Panc1 (cell line): Measurements from ENCODE around the gene SMIM31. TPM values are rescaled to one million over a fixed set of nuclear protein-coding genes. Genes with fewer than 3 reads are reported as not detected.
A peak's percentile ranks its signal among the peaks of the same experiment; 100 is the strongest.

Experiments used
- ATAC-seq: fragments of 200-7000 bp; cut with Tn5 transposase; 2 replicates; pipeline ENCODE4 v1.9.1; 2020; ENCODE audit warnings: mild to moderate bottlenecking, moderate library complexity
- BruUV-seq: library from RNA; stranded (reverse); fragments of 400-500 nt; replicated peaks from 2 replicates; lab custom pipeline; 2021; lab: Mats Ljungman, UMichigan
- CTCF ChIA-PET: fragments of 300-600 bp; sonication (Branson Sonifier 250); formaldehyde crosslinking; loops from one replicate; lab custom pipeline; 2022; ENCODE audit warnings: antibody characterized with exemption; lab: Charles Lee
- POLR2A ChIA-PET: fragments of 300-600 bp; sonication (Branson Sonifier 250); formaldehyde crosslinking; loops from one replicate; lab custom pipeline; 2022; ENCODE audit warnings: antibody characterized with exemption; lab: Charles Lee
- DNase-seq: peaks from one replicate; pipeline ENCODE4 v3.0.0-alpha.2; 2010; ENCODE audit warnings: low read depth, low spot score
- H3K27ac ChIP-seq: 2 replicates; pipeline ENCODE4 v1.5.1; 2011; ENCODE audit warnings: mild to moderate bottlenecking, low read length, inconsistent platforms
- H3K27me3 ChIP-seq: fragments of 200-500 bp; sonication (Bioruptor generic); 2 replicates; pipeline ENCODE4 v1.6.0; 2014; ENCODE audit warnings: low read length, inconsistent platforms; ENCODE audit not compliant: control insufficient read depth, insufficient read depth
- H3K36me3 ChIP-seq: fragments of 200-500 bp; sonication (Bioruptor generic); 2 replicates; pipeline ENCODE4 v1.5.1; 2014; ENCODE audit warnings: inconsistent platforms, mild to moderate bottlenecking, low read length, moderate library complexity; ENCODE audit not compliant: control insufficient read depth, insufficient read depth
- H3K4me1 ChIP-seq: 2 replicates; pipeline ENCODE4 v1.5.1; 2011; ENCODE audit warnings: inconsistent platforms, mild to moderate bottlenecking, low read length, moderate library complexity; ENCODE audit not compliant: control insufficient read depth, insufficient read depth
- H3K4me3 ChIP-seq, 2 experiments: 2 replicates each; pipeline ENCODE4 v1.5.1; 2011 to 2012; ENCODE audit warnings: low read depth in 2 of 2, low read length in 2 of 2, mild to moderate bottlenecking in 2 of 2, inconsistent platforms in 1 of 2, moderate library complexity in 1 of 2
- H3K9me3 ChIP-seq: fragments of 200-500 bp; sonication (Bioruptor generic); 2 replicates; pipeline ENCODE4 v1.5.1; 2014; ENCODE audit warnings: low read depth, mild to moderate bottlenecking, inconsistent platforms, low read length, moderate library complexity; ENCODE audit not compliant: control insufficient read depth, insufficient read depth
- CTCF ChIP-seq: fragments of 450-650 bp; IDR thresholded peaks from 2 replicates; pipeline ENCODE4 v1.5.1; 2017; ENCODE audit warnings: mild to moderate bottlenecking
- POLR2AphosphoS5 ChIP-seq: IDR thresholded peaks from 2 replicates; pipeline ENCODE4 v1.6.1; 2012; ENCODE audit warnings: mild to moderate bottlenecking, low read depth, low read length, moderate library complexity
- REST ChIP-seq, 2 experiments: IDR thresholded peaks; 2 replicates each; pipeline ENCODE4 v1.6.1; 2011 to 2012; ENCODE audit warnings: low read depth in 2 of 2, control low read depth in 1 of 2, low read length in 1 of 2, mild to moderate bottlenecking in 1 of 2, moderate library complexity in 1 of 2; ENCODE audit not compliant: insufficient read depth in 1 of 2
- SIN3A ChIP-seq: IDR thresholded peaks from 2 replicates; pipeline ENCODE4 v1.6.1; 2012; ENCODE audit warnings: low read depth, mild to moderate bottlenecking, low read length, moderate library complexity, borderline replicate concordance; ENCODE audit not compliant: insufficient read depth
- TCF7L2 ChIP-seq: IDR thresholded peaks from 2 replicates; pipeline ENCODE4 v1.6.1; 2011; ENCODE audit warnings: mild to moderate bottlenecking, low read depth, low read length, inconsistent platforms
- in situ Hi-C: cut with HindIII; loops from 2 replicates; pipeline ENCODE4 v1.10.0; 2016; ENCODE audit warnings: low sequenced_read_pairs, low pct_unique_long_range_greater_than_20kb
- intact Hi-C: fragments of 100-400 bp; cut with micrococcal nuclease; formaldehyde crosslinking; loops from one replicate; pipeline ENCODE4 v1.10.0; 2022; ENCODE audit not compliant: unreplicated experiment
- total RNA-seq: library from RNA; stranded (reverse); gene quantifications from one replicate; pipeline ENCODE4 v1.2.1, GENCODE V29; 2021; ENCODE audit not compliant: unreplicated experiment

SMIM31 gene
- total RNA-seq, 1 experiment from 2014 or later, result not detected

GRCh38 chr4:164768516-164768915 is 14.6 kb downstream of the SMIM31 start:
- H3K36me3 ChIP-seq, result no peaks in the 10 kb centered on the region
- BruUV-seq, result no TSS peak
- in situ Hi-C loops, result no loop called here
- H3K27ac ChIP-seq, result no peak overlapping the region
- DNase-seq, result no peak
- ChIA-PET CTCF (no interaction called here), POLR2A (no interaction called here)
- peak; percentile 57; the same call in 1 of the 2 replicates for TF ChIP-seq CTCF
- no peak for TF ChIP-seq TCF7L2
- intact Hi-C loops, result no loop called here
- no peaks in the 10 kb centered on the region for H3K27me3 ChIP-seq
- ATAC-seq, result no peak
- no peaks in the 10 kb centered on the region for H3K9me3 ChIP-seq
- H3K4me3 ChIP-seq, result no peak overlapping the region
- H3K4me1 ChIP-seq, result no peaks in the 10 kb centered on the region

GRCh38 chr4:164770010-164770724 is 16.2 kb downstream of the SMIM31 start:
- Histone ChIP-seq H3K4me1 (no peaks in the 10 kb centered on the region), H3K36me3 (no peaks in the 10 kb centered on the region), H3K27ac (no peak overlapping the region), H3K9me3 (no peaks in the 10 kb centered on the region), H3K27me3 (no peaks in the 10 kb centered on the region), H3K4me3 (no peak overlapping the region)
- in situ Hi-C loops, result no loop called here
- no peak for DNase-seq
- TF ChIP-seq REST (IDR thresholded peaks at IDR 0.05; ENCODE audit: insufficient read depth in 1 of 2, low read depth in 2 of 2, low read length in 1 of 2), result no peak
- TF ChIP-seq POLR2AphosphoS5, result no peak
- no peak for TF ChIP-seq CTCF
- no peak for TF ChIP-seq TCF7L2
- TF ChIP-seq SIN3A, result no peak
- no peak for ATAC-seq
- intact Hi-C loops, result no loop called here
- ChIA-PET POLR2A (no interaction called here), CTCF (interaction anchor here (0.6 kb wide), 1 partner anchor 327 kb away, joined by 3 read pairs; no protein-coding TSS in a partner anchor)
- no TSS peak for BruUV-seq
